Measurements from ENCODE around the gene PADI3.

- no peak for TF ChIP-seq CTCF (optimal IDR thresholded peaks at IDR 0.05 in 1 of 3, IDR thresholded peaks at IDR 0.05 in 1 of 3, conservative IDR thresholded peaks at IDR 0.05 in 1 of 3; ENCODE audit: extremely low read depth in 1 of 3, insufficient read depth in 2 of 3, low read length in 3 of 3)
- TF ChIP-seq EZH2 (IDR thresholded peaks at IDR 0.05; ENCODE audit: low read length), result no peak
These were observed 32.0 kb downstream of the PADI3 start for GRCh38 chr1:17280894-17281293.
